Suprapubic skin (tissue), 4 donors: Measurements from ENCODE around the gene JAK1.

Source experiments
- CTCF ChIP-seq, 2 donors: fragments of 200-600 bp in 1 of 2; fragments of 450-650 bp in 1 of 2; sonication (generic) in 1 of 2; IDR thresholded peaks; one replicate each; pipeline ENCODE4 v1.5.1; 2016 to 2019; ENCODE audit warnings: antibody characterized with exemption in 2 of 2, mild to moderate bottlenecking in 1 of 2, moderate library complexity in 1 of 2
- EP300 ChIP-seq: sonication (generic); formaldehyde crosslinking; IDR thresholded peaks from one replicate; pipeline ENCODE4 v1.6.1; 2017; ENCODE audit warnings: antibody characterized with exemption
- POLR2AphosphoS5 ChIP-seq, 3 donors: sonication (generic); formaldehyde crosslinking; IDR thresholded peaks; one replicate each; pipeline ENCODE4 v1.6.1; 2017; ENCODE audit warnings: antibody characterized with exemption in 3 of 3

GRCh38 chr1:64967381-64967780, 1.0 kb upstream of the JAK1 start:
- TF ChIP-seq CTCF (IDR thresholded peaks at IDR 0.05) (no peak), EP300 (no peak), POLR2AphosphoS5 (IDR thresholded peaks at IDR 0.05) (no peak)
